ENCODE data around the gene NEUROD2. TPM values are rescaled to one million over a fixed set of nuclear protein-coding genes. Genes with fewer than 3 reads are reported as not detected.

The NEUROD2 gene
- total RNA-seq, 1 donor from 2014 or later = not detected

DNA sequence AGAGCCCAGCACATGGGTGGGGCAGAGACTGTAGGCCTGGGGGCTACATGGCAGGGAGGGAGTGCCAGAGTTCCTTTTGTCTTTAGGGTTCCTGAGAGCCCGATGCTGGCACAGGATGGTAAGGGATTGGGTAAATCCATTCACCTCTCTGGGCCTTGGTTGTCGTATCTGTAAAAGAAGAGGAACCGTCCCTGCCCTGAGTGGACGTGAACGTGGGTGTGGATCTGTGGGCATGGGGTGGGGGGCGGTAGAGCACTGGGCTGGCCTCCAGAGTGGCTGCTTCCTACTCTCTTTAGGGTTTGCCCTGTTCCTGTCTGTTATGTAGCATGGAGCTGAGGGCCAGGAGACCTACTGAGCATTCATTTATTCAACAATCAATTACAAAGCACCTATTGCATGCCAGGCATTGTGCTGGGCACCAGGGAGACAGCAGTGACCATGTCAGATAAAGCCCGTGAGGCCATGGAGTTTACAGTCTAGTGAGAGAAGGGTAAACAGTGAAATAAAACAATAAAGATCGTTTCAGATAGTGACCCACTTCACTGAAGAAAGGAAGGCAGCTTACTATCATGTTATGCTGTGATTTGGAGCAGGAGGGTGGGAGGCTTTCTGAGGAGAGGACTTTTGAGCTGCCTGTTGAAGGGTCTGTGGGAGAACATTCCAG, 44.3 kb upstream of the NEUROD2 start:
- intact Hi-C loops (cut with DNase I) = no loop called here
- TF ChIP-seq, protein P1, sequence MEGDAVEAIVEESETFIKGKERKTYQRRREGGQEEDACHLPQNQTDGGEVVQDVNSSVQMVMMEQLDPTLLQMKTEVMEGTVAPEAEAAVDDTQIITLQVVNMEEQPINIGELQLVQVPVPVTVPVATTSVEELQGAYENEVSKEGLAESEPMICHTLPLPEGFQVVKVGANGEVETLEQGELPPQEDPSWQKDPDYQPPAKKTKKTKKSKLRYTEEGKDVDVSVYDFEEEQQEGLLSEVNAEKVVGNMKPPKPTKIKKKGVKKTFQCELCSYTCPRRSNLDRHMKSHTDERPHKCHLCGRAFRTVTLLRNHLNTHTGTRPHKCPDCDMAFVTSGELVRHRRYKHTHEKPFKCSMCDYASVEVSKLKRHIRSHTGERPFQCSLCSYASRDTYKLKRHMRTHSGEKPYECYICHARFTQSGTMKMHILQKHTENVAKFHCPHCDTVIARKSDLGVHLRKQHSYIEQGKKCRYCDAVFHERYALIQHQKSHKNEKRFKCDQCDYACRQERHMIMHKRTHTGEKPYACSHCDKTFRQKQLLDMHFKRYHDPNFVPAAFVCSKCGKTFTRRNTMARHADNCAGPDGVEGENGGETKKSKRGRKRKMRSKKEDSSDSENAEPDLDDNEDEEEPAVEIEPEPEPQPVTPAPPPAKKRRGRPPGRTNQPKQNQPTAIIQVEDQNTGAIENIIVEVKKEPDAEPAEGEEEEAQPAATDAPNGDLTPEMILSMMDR (IDR thresholded peaks at IDR 0.05) = no peak
- Histone ChIP-seq H3K27me3 (no peaks in the 10 kb centered on the region), H3K27ac (no peak overlapping the region), H3K36me3 (peaks cover 3 to 6% of the 10 kb centered on the region in 2 donors), H3K4me1 (no peaks in the 10 kb centered on the region), H3K4me3 (no peak overlapping the region), H3K9me3 (no peaks in the 10 kb centered on the region)
- no peak for DNase-seq (ENCODE audit: low spot score in 2 of 2)

DNA sequence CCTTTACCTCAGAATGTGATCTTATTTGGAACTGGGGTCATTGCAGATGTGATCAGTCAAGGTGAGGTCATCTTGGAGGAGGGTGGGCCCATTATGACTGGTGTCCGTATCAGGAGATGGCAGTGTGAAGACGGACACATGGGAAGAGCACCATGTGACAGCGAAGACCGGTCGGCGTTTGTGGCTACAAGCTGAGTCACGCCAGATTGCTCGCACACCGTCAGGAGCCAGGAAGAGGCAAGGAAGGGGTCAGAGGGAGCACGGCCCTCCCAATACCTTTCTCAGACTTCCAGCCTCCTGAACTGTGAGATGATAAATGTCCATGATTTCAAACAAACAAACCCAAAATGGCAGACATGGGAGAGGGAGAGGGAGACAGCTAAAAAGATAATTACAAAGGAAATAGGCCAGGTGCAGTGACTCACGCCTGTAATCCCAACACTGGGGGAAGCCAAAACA, 42.4 kb upstream of the NEUROD2 start:
- H3K27me3 ChIP-seq = no peaks in the 10 kb centered on the region
- H3K9me3 ChIP-seq = no peaks in the 10 kb centered on the region
- no peaks in the 10 kb centered on the region for H3K4me1 ChIP-seq
- no peak for DNase-seq (ENCODE audit: low spot score in 2 of 2)
- TF ChIP-seq, protein P1 (IDR thresholded peaks at IDR 0.05) = no peak
- intact Hi-C loops (cut with DNase I) = no loop called here
- H3K4me3 ChIP-seq = no peak overlapping the region
- no peak overlapping the region for H3K27ac ChIP-seq
- no peaks in the 10 kb centered on the region for H3K36me3 ChIP-seq

DNA sequence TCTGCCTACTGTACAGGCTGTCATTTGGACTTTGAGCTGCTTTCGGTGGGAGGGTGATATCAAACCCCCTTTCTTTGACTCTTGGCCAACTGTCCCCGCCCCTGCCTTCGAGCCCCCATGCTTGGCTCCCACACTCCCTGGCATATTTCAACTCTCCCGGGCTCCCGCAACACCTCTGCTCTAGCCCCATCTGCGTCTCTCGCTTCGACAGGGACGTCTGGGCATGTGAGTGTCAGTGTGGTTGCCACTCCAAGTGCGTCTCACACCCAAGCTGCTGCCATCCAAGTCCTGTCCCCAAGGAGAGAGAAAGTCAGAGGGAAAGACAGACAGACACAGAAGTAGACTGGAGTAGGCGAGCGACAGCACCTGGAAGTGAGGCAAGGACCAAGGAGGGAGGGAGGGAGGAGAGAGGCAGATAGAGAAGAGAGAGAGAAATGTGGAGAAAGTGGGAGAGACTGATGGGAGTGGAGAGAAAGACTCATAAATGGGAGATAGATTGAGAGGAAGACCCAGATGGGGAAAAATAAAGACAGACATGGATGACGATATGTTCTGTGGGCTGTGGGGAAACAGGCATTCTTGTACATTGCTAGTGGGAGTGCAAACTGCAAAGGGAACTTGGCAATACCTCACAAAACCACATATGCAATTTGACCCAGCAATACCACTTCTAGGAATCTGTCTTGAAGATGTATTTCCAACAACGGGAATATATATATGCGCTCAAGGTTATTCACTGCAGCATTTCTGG, 41.1 kb upstream of the NEUROD2 start:
- no peak overlapping the region for H3K4me3 ChIP-seq
- intact Hi-C loops (cut with DNase I) = no loop called here
- H3K27me3 ChIP-seq = no peaks in the 10 kb centered on the region
- no peaks in the 10 kb centered on the region for H3K36me3 ChIP-seq
- H3K4me1 ChIP-seq = no peaks in the 10 kb centered on the region
- no peak for DNase-seq (ENCODE audit: low spot score in 2 of 2)
- TF ChIP-seq, protein P1 (IDR thresholded peaks at IDR 0.05) = no peak
- H3K27ac ChIP-seq = no peak overlapping the region
- H3K9me3 ChIP-seq = no peaks in the 10 kb centered on the region

DNA sequence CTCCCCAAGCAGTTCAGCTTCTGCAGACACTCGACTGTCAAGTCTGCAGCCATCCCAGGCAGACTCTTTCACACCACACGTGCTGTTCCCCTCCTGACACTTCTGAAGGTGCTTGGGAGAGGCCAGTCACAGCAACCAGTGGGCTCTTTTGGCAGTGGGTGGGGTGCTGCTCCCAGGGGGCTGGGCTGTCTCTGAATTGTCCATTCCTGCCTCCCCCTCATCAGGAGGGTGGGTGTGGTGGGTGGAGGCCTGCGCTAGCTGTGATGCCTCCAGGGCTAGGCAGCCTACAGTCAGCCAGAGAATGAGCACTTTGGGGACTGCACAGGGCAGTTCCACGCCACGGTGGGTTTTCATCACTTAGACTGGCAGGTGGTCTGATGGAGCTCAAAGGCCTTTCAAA, 39.5 kb upstream of the NEUROD2 start:
- intact Hi-C loops (cut with DNase I) = no loop called here
- TF ChIP-seq, protein P1 (IDR thresholded peaks at IDR 0.05) = no peak
- no peaks in the 10 kb centered on the region for H3K4me1 ChIP-seq

DNA sequence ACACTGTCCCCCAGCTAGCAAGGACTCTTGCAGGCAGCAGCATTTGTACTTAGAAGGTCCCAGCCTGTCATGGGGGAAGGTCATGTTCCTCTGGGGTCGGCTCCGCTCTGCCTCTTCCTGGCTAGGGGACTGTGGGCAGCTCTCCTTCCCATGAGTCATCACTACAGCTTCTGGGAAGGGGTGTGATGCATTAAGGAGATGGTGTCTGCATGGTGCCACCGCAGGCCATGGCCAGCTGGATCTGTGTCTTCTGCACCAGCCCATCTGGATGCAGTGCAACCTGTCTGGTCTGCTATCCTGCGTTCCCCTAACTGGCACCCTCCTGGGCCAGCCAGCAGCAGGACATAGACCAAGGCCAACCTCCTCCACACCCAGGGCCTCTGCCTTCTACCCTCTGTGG, 35.6 kb upstream of the NEUROD2 start:
- H3K27ac ChIP-seq = no peak overlapping the region
- peaks cover 2 to 13% of the 10 kb centered on the region in 2 donors for H3K4me1 ChIP-seq
- no peak overlapping the region for H3K4me3 ChIP-seq

More for the DNA sequence above, 39.5 kb upstream of the NEUROD2 start:
- Histone ChIP-seq H3K4me3 (no peak overlapping the region), H3K27me3 (no peaks in the 10 kb centered on the region), H3K9me3 (no peaks in the 10 kb centered on the region), H3K36me3 (no peaks in the 10 kb centered on the region), H3K27ac (no peak overlapping the region)
- no peak for DNase-seq (ENCODE audit: low spot score in 2 of 2)

More for the DNA sequence above, 35.6 kb upstream of the NEUROD2 start:
- intact Hi-C loops (cut with DNase I) = no loop called here
- H3K27me3 ChIP-seq = no peaks in the 10 kb centered on the region
- DNase-seq (ENCODE audit: low spot score in 2 of 2) = no peak
- H3K9me3 ChIP-seq = no peaks in the 10 kb centered on the region
- TF ChIP-seq, protein P1 (IDR thresholded peaks at IDR 0.05) = no peak
- no peaks in the 10 kb centered on the region for H3K36me3 ChIP-seq
